IMR-90 (cell line): Measurements from ENCODE around the gene RHOBTB3. TPM values are rescaled to one million over a fixed set of nuclear protein-coding genes. Genes with fewer than 3 reads are reported as not detected.

Experiments used
- ATAC-seq: fragments of 200-7000 bp; cut with Tn5 transposase; 2 replicates; pipeline ENCODE4 v1.9.1; 2020; ENCODE audit warnings: low read depth, mild to moderate bottlenecking, moderate library complexity
- BruUV-seq: library from RNA; stranded (reverse); fragments of 400-500 nt; replicated peaks from 2 replicates; lab custom pipeline; 2021; lab: Mats Ljungman, UMichigan
- CTCF ChIA-PET: fragments of 300-600 bp; formaldehyde crosslinking; extraction: SDS; loops from one replicate; lab custom pipeline; 2021; ENCODE audit warnings: antibody characterized with exemption; lab: Yijun Ruan, JAX
- POLR2A ChIA-PET: fragments of 300-600 bp; sonication (Branson Sonifier 250); formaldehyde crosslinking; loops from one replicate; lab custom pipeline; 2022; ENCODE audit warnings: antibody characterized with exemption; ENCODE audit not compliant: unreplicated experiment; lab: Charles Lee
- DNase-seq: peaks from one replicate; pipeline ENCODE4 v3.0.0; 2013
- H2AFZ ChIP-seq: replicated peaks from 2 replicates; pipeline ENCODE3; 2013; ENCODE audit warnings: low read length, mild to moderate bottlenecking; ENCODE audit not compliant: poor library complexity
- H2AK5ac ChIP-seq: 2 replicates; pipeline ENCODE4 v1.6.1; 2013; ENCODE audit warnings: low read depth, low read length, inconsistent platforms
- H2AK9ac ChIP-seq: replicated peaks from 2 replicates; pipeline ENCODE3; 2013; ENCODE audit warnings: mild to moderate bottlenecking, low read depth, low read length, moderate library complexity; ENCODE audit not compliant: poor library complexity
- H2BK120ac ChIP-seq: 2 replicates; pipeline ENCODE4 v1.6.1; 2013; ENCODE audit warnings: low read depth, low read length, inconsistent platforms
- H2BK15ac ChIP-seq: 3 replicates; pipeline ENCODE4 v1.6.1; 2013; ENCODE audit warnings: low read depth, low read length, inconsistent platforms
- H2BK20ac ChIP-seq: 2 replicates; pipeline ENCODE4 v1.6.1; 2013; ENCODE audit warnings: low read depth, mild to moderate bottlenecking, inconsistent platforms, low read length, moderate library complexity
- H2BK5ac ChIP-seq: 2 replicates; pipeline ENCODE4 v1.6.1; 2013; ENCODE audit warnings: mild to moderate bottlenecking, low read depth, low read length, inconsistent platforms; ENCODE audit not compliant: poor library complexity, severe bottlenecking
- H3K14ac ChIP-seq: replicated peaks from 2 replicates; pipeline ENCODE4 v1.6.1; 2013; ENCODE audit warnings: low read depth, low read length, inconsistent platforms
- H3K18ac ChIP-seq: 2 replicates; pipeline ENCODE4 v1.6.1; 2013; ENCODE audit warnings: low read depth, low read length, control low read depth
- H3K23ac ChIP-seq: 2 replicates; pipeline ENCODE4 v1.6.1; 2013; ENCODE audit warnings: low read depth, low read length, inconsistent platforms
- H3K27ac ChIP-seq: 2 replicates; pipeline ENCODE4 v1.5.1; 2013; ENCODE audit warnings: mild to moderate bottlenecking, control low read depth, low read length; ENCODE audit not compliant: insufficient read depth
- H3K27me3 ChIP-seq: 2 replicates; pipeline ENCODE4 v1.6.1; 2013; ENCODE audit warnings: low read length; ENCODE audit not compliant: control insufficient read depth, insufficient read depth
- H3K36me3 ChIP-seq: 2 replicates; pipeline ENCODE4 v1.6.1; 2013; ENCODE audit warnings: low read length, mixed read lengths; ENCODE audit not compliant: control insufficient read depth, insufficient read depth
- H3K4ac ChIP-seq: 2 replicates; pipeline ENCODE4 v1.6.1; 2013; ENCODE audit warnings: low read depth, low read length, inconsistent platforms
- H3K4me1 ChIP-seq: 2 replicates; pipeline ENCODE4 v1.6.1; 2013; ENCODE audit warnings: low read length, mixed read lengths; ENCODE audit not compliant: control insufficient read depth, insufficient read depth
- H3K4me2 ChIP-seq: 2 replicates; pipeline ENCODE4 v1.6.1; 2013; ENCODE audit warnings: low read depth, mild to moderate bottlenecking, control low read depth, low read length, moderate library complexity
- H3K4me3 ChIP-seq: 2 replicates; pipeline ENCODE4 v1.5.1; 2013; ENCODE audit warnings: low read depth, mild to moderate bottlenecking, control low read depth, low read length, moderate library complexity; ENCODE audit not compliant: insufficient read depth
- H3K56ac ChIP-seq: 2 replicates; pipeline ENCODE4 v1.6.1; 2013; ENCODE audit warnings: low read length, inconsistent platforms; ENCODE audit not compliant: insufficient read depth; ENCODE audit errors: extremely low read depth
- H3K79me1 ChIP-seq, 2 experiments: 2 replicates each; pipeline ENCODE4 v1.6.1; 2013; ENCODE audit warnings: low read length in 2 of 2, inconsistent platforms in 1 of 2, low read depth in 1 of 2
- H3K9ac ChIP-seq: 2 replicates; pipeline ENCODE4 v1.6.1; 2013; ENCODE audit warnings: low read depth, low read length, control low read depth
- H3K9me1 ChIP-seq: 2 replicates; pipeline ENCODE4 v1.6.1; 2013; ENCODE audit warnings: low read length, inconsistent platforms; ENCODE audit not compliant: insufficient read depth
- H3K9me3 ChIP-seq: 2 replicates; pipeline ENCODE4 v1.6.1; 2013; ENCODE audit warnings: low read length; ENCODE audit not compliant: control insufficient read depth, insufficient read depth
- H4K20me1 ChIP-seq: 2 replicates; pipeline ENCODE4 v1.6.1; 2013; ENCODE audit warnings: low read length, inconsistent platforms; ENCODE audit not compliant: insufficient read depth
- H4K5ac ChIP-seq: 2 replicates; pipeline ENCODE4 v1.6.1; 2013; ENCODE audit warnings: mild to moderate bottlenecking, low read depth, low read length, control low read depth
- H4K8ac ChIP-seq, 2 experiments: 2 replicates each; pipeline ENCODE4 v1.6.1; 2013; ENCODE audit warnings: low read depth in 2 of 2, low read length in 2 of 2, control low read depth in 1 of 2, inconsistent platforms in 1 of 2
- H4K91ac ChIP-seq: 2 replicates; pipeline ENCODE4 v1.6.1; 2013; ENCODE audit warnings: low read depth, low read length, inconsistent platforms; ENCODE audit not compliant: insufficient read depth
- BHLHE40 ChIP-seq: fragments of 150-350 bp; IDR thresholded peaks from 2 replicates; pipeline ENCODE4 v1.6.1; 2016; ENCODE audit warnings: mild to moderate bottlenecking, low read depth, low read length
- CHD1 ChIP-seq: IDR thresholded peaks from 2 replicates; pipeline ENCODE4 v1.6.1; 2012; ENCODE audit warnings: low read depth, low read length, improper control_type of control experiment
- MAZ ChIP-seq: IDR thresholded peaks from 2 replicates; pipeline ENCODE4 v1.6.1; 2012; ENCODE audit warnings: low read depth, mild to moderate bottlenecking, low read length, improper control_type of control experiment, moderate library complexity, borderline replicate concordance
- RAD21 ChIP-seq: IDR thresholded peaks from 2 replicates; pipeline ENCODE4 v1.6.1; 2012; ENCODE audit warnings: low read length, improper control_type of control experiment
- SMC3 ChIP-seq: fragments of 150-350 bp; IDR thresholded peaks from 2 replicates; pipeline ENCODE4 v1.6.1; 2016; ENCODE audit warnings: low read depth, mild to moderate bottlenecking, antibody characterized with exemption, low read length, moderate library complexity
- USF2 ChIP-seq: fragments of 150-350 bp; IDR thresholded peaks from 2 replicates; pipeline ENCODE4 v1.6.1; 2017; ENCODE audit warnings: mild to moderate bottlenecking, antibody characterized with exemption, low read length, low read depth
- WGBS, 2 experiments: methylation state at CpG; one replicate each; pipeline versions ENCODE4 v1.1.5 to v1.1.7; 2013; ENCODE audit warnings: missing lambda C conversion rate in 2 of 2; ENCODE audit not compliant: insufficient read length in 1 of 2; ENCODE audit errors: extremely low coverage in 2 of 2; 5-methylcytosine and 5-hydroxymethylcytosine counted together
- dilution Hi-C: fragments of 300-500 bp; cut with HindIII; formaldehyde crosslinking; loops from one replicate; pipeline ENCODE4 v1.14.3; 2018; ENCODE audit warnings: low sequenced_read_pairs; ENCODE audit not compliant: unreplicated experiment
- in situ Hi-C: fragments of 300-500 bp; cut with MboI; formaldehyde crosslinking; loops from 3 replicates; pipeline ENCODE4 v1.14.3; 2019; ENCODE audit warnings: low sequenced_read_pairs, inconsistent platforms, mixed read lengths
- intact Hi-C: fragments of 100-400 bp; cut with micrococcal nuclease; formaldehyde crosslinking; loops from 2 replicates; pipeline ENCODE4 v1.10.0; 2022
- polyA plus RNA-seq, 3 experiments: library from polyadenylated mRNA; depleted of rRNA; stranded (reverse); fragments of >200 nt; gene quantifications; 2 replicates each; pipeline ENCODE4 v1.2.3, GENCODE V29; 2012; ENCODE audit warnings: low replicate concordance in 1 of 3
- total RNA-seq: library from RNA; depleted of rRNA; stranded (reverse); fragments of >200 nt; gene quantifications from 2 replicates; pipeline ENCODE4 v1.2.3, GENCODE V29; 2012

RHOBTB3 gene
- total and polyA plus RNA-seq, 2 of the 4 experiments (the other 2 are of a cell fraction) = 117 to 447 TPM

GRCh38 chr5:95797301-95797700 is 66.2 kb downstream of the RHOBTB3 start:
- in situ Hi-C loops = no loop called here
- Histone ChIP-seq H3K4me1 (peaks cover 7% of the 10 kb centered on the region), H3K23ac (no peak overlapping the region), H3K4me3 (no peak overlapping the region), H4K5ac (no peak overlapping the region), H3K36me3 (peaks cover 18% of the 10 kb centered on the region), H3K4me2 (no peak overlapping the region), H4K91ac (no peak overlapping the region), H3K27ac (no peak overlapping the region), H3K14ac (no peak overlapping the region), H3K27me3 (no peaks in the 10 kb centered on the region), H2BK15ac (no peak overlapping the region), H2AK5ac (no peak overlapping the region), H3K9ac (no peak overlapping the region), H3K9me3 (no peaks in the 10 kb centered on the region), H3K56ac (no peak overlapping the region), H2AFZ (no peak overlapping the region), H3K18ac (no peak overlapping the region), H4K20me1 (no peaks in the 10 kb centered on the region), H4K8ac (no peak overlapping the region), H3K9me1 (peaks cover 3% of the 10 kb centered on the region; the same call in 1 of the 2 replicates), H3K4ac (no peak overlapping the region), H2BK5ac (no peak overlapping the region), H3K79me1 (peaks cover 4 to 9% of the 10 kb centered on the region in 2 experiments; a peak in 3 of 4 replicates), H2AK9ac (no peak overlapping the region), H2BK120ac (no peak overlapping the region), H2BK20ac (no peak overlapping the region)
- POLR2A ChIA-PET = no interaction called here
- CTCF ChIA-PET = no interaction called here
- DNase-seq (no peak), ATAC-seq (no peak)
- intact Hi-C loops = no loop called here
- BruUV-seq = no TSS peak
- TF ChIP-seq RAD21 = no peak
- TF ChIP-seq CHD1 = no peak
- TF ChIP-seq SMC3 = no peak
- no peak for TF ChIP-seq MAZ
- no peak for TF ChIP-seq USF2
- no peak for TF ChIP-seq BHLHE40
- dilution Hi-C loops = no loop called here
- WGBS, 2 experiments = 100% methylated on average over 2 of the region's 3 CpGs; no CpG with 5 or more reads in 1 of the 2 experiments
